LNCaP clone FGC (cell line): ENCODE data around the gene SORCS3.

ENCODE experiments used
- DNase-seq: peaks from one replicate; pipeline ENCODE4 v3.0.0-alpha.2; 2011; ENCODE audit warnings: low read depth
- H3K4me3 ChIP-seq: 2 replicates; pipeline ENCODE4 v1.5.1; 2011; ENCODE audit warnings: mild to moderate bottlenecking, low read depth, low read length, control low read depth
- CTCF ChIP-seq: IDR thresholded peaks from 2 replicates; pipeline ENCODE4 v1.5.1; 2012; ENCODE audit warnings: mild to moderate bottlenecking; ENCODE audit not compliant: control insufficient read depth, insufficient read depth; ENCODE audit errors: extremely low read depth

The SORCS3 gene

GRCh38 chr10:104822088-104822487, 181.0 kb downstream of the SORCS3 start:
- TF ChIP-seq CTCF: no peak
- DNase-seq: peak; percentile 95
- no peak overlapping the region for H3K4me3 ChIP-seq

- no peak overlapping the region for H3K4me3 ChIP-seq
- DNase-seq: peak; percentile 43
- TF ChIP-seq CTCF: no peak
These were observed 183.4 kb downstream of the SORCS3 start for GRCh38 chr10:104824380-104825006.

- H3K4me3 ChIP-seq: no peak overlapping the region
- TF ChIP-seq CTCF: no peak
- DNase-seq: no peak
These were observed 190.2 kb downstream of the SORCS3 start for GRCh38 chr10:104831272-104831671.

GRCh38 chr10:104834580-104834979, 193.5 kb downstream of the SORCS3 start:
- no peak overlapping the region for H3K4me3 ChIP-seq
- DNase-seq: no peak
- TF ChIP-seq CTCF: no peak

GRCh38 chr10:104835422-104835821, 194.3 kb downstream of the SORCS3 start:
- no peak for TF ChIP-seq CTCF
- no peak for DNase-seq
- H3K4me3 ChIP-seq: no peak overlapping the region

- DNase-seq: no peak
- no peak for TF ChIP-seq CTCF
- no peak overlapping the region for H3K4me3 ChIP-seq
These were observed 201.6 kb downstream of the SORCS3 start for GRCh38 chr10:104842704-104843103.

- DNase-seq: no peak
- H3K4me3 ChIP-seq: no peak overlapping the region
- TF ChIP-seq CTCF: no peak
These were observed 203.0 kb downstream of the SORCS3 start for GRCh38 chr10:104844073-104844472.
